HFFc6 (cell line): Measurements from ENCODE around the gene MAP7D3. TPM values are rescaled to one million over a fixed set of nuclear protein-coding genes. Genes with fewer than 3 reads are reported as not detected.
A peak's percentile ranks its signal among the peaks of the same experiment; 100 is the strongest.

Source experiments
- DNase-seq: peaks from one replicate; pipeline ENCODE4 v3.0.0-alpha.2; 2018
- H3K27ac Mint-ChIP-seq: 2 replicates; pipeline ENCODE4 v1.8.0; 2020; ENCODE audit warnings: mild to moderate bottlenecking, mixed read lengths
- H3K27me3 Mint-ChIP-seq: 2 replicates; pipeline ENCODE4 v1.8.0; 2021; ENCODE audit warnings: mild to moderate bottlenecking, moderate library complexity, mixed read lengths; ENCODE audit not compliant: insufficient read depth
- H3K36me3 Mint-ChIP-seq: 2 replicates; pipeline ENCODE4 v1.8.0; 2021; ENCODE audit warnings: low read depth, mixed read lengths
- H3K4me1 Mint-ChIP-seq: 2 replicates; pipeline ENCODE4 v1.8.0; 2020; ENCODE audit warnings: low read depth, mixed read lengths
- H3K4me3 Mint-ChIP-seq: 2 replicates; pipeline ENCODE4 v1.8.0; 2020; ENCODE audit warnings: mild to moderate bottlenecking, moderate library complexity, mixed read lengths
- H3K9me3 Mint-ChIP-seq: 2 replicates; pipeline ENCODE4 v1.8.0; 2020; ENCODE audit warnings: mild to moderate bottlenecking, mixed read lengths
- total RNA-seq, 6 experiments: library from RNA; stranded (reverse); fragmentation: NEBNext Ultra II Directional; extraction: Animal tissue kit (Norgen Biotek cat#: 25700); gene quantifications; 2 replicates in 1 of 6; 3 replicates in 5 of 6; pipeline ENCODE4 v1.2.3, GENCODE V29; 2021
- TF ChIP-seq, protein P1 (sequence below): fragments of 200-600 bp; sonication (generic); IDR thresholded peaks from 2 replicates; pipeline ENCODE4 v1.5.0; 2021; ENCODE audit warnings: antibody characterized with exemption, mild to moderate bottlenecking

MAP7D3 gene
- total RNA-seq, 6 experiments from 2014 or later = 26.9 to 30.5 (median 28.7) TPM

DNA sequence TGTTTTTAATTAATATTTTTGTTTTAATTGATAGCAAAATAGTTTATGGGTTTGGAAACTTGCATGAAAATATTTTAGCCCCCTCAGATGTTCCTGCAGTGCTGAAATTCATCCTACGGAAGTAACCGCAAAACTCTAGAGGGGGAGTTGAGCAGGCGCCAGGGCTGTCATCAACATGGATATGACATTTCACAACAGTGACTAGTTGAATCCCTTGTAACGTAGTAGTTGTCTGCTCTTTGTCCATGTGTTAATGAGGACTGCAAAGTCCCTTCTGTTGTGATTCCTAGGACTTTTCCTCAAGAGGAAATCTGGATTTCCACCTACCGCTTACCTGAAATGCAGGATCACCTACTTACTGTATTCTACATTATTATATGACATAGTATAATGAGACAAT, 40.4 kb downstream of the MAP7D3 start:
- Mint-ChIP-seq H3K9me3 (no peaks in the 10 kb centered on the region), H3K4me1 (peaks cover 57% of the 10 kb centered on the region), H3K27me3 (peaks cover 2% of the 10 kb centered on the region), H3K4me3 (no peak overlapping the region), H3K36me3 (peaks cover 17% of the 10 kb centered on the region), H3K27ac (no peak overlapping the region)
- TF ChIP-seq, protein P1, sequence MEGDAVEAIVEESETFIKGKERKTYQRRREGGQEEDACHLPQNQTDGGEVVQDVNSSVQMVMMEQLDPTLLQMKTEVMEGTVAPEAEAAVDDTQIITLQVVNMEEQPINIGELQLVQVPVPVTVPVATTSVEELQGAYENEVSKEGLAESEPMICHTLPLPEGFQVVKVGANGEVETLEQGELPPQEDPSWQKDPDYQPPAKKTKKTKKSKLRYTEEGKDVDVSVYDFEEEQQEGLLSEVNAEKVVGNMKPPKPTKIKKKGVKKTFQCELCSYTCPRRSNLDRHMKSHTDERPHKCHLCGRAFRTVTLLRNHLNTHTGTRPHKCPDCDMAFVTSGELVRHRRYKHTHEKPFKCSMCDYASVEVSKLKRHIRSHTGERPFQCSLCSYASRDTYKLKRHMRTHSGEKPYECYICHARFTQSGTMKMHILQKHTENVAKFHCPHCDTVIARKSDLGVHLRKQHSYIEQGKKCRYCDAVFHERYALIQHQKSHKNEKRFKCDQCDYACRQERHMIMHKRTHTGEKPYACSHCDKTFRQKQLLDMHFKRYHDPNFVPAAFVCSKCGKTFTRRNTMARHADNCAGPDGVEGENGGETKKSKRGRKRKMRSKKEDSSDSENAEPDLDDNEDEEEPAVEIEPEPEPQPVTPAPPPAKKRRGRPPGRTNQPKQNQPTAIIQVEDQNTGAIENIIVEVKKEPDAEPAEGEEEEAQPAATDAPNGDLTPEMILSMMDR = no peak
- no peak for DNase-seq

DNA sequence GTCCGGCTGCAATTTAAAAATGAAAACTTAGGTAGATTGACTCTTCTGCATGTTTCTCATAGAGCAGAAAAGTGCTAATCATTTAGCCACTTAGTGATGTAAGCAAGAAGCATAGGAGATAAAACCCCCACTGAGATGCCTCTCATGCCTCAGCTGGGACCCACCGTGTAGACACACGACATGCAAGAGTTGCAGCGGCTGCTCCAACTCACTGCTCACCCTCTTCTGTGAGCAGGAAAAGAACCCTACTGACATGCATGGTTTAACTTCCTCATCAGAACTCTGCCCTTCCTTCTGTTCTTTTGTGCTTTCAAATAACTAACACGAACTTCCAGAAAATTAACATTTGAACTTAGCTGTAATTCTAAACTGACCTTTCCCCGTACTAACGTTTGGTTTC, 41.0 kb downstream of the MAP7D3 start:
- no peak overlapping the region for H3K4me3 Mint-ChIP-seq
- H3K36me3 Mint-ChIP-seq = peaks cover 14% of the 10 kb centered on the region
- H3K9me3 Mint-ChIP-seq = no peaks in the 10 kb centered on the region
- TF ChIP-seq, protein P1 = no peak
- peaks cover 57% of the 10 kb centered on the region for H3K4me1 Mint-ChIP-seq
- H3K27ac Mint-ChIP-seq = peak overlapping the region; percentile 9; the same call in 1 of the 2 replicates
- no peak for DNase-seq
- H3K27me3 Mint-ChIP-seq = peaks cover 2% of the 10 kb centered on the region

DNA sequence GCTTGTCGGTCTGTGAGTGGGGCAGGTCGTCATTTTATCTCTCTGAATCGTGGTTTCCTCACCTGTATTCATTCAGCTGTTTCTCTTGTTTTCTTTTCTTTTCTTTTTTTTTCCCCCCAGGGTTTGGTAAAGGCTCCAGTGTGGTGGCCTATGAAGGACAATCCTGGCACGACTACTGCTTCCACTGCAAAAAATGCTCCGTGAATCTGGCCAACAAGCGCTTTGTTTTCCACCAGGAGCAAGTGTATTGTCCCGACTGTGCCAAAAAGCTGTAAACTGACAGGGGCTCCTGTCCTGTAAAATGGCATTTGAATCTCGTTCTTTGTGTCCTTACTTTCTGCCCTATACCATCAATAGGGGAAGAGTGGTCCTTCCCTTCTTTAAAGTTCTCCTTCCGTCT, 41.4 kb downstream of the MAP7D3 start:
- no peak for DNase-seq
- Mint-ChIP-seq H3K9me3 (no peaks in the 10 kb centered on the region), H3K4me3 (no peak overlapping the region), H3K27ac (peak overlapping the region; percentile 9; the same call in 1 of the 2 replicates), H3K27me3 (peaks cover 2% of the 10 kb centered on the region), H3K4me1 (peaks cover 57% of the 10 kb centered on the region), H3K36me3 (peaks cover 16% of the 10 kb centered on the region)
- TF ChIP-seq, protein P1 = no peak

DNA sequence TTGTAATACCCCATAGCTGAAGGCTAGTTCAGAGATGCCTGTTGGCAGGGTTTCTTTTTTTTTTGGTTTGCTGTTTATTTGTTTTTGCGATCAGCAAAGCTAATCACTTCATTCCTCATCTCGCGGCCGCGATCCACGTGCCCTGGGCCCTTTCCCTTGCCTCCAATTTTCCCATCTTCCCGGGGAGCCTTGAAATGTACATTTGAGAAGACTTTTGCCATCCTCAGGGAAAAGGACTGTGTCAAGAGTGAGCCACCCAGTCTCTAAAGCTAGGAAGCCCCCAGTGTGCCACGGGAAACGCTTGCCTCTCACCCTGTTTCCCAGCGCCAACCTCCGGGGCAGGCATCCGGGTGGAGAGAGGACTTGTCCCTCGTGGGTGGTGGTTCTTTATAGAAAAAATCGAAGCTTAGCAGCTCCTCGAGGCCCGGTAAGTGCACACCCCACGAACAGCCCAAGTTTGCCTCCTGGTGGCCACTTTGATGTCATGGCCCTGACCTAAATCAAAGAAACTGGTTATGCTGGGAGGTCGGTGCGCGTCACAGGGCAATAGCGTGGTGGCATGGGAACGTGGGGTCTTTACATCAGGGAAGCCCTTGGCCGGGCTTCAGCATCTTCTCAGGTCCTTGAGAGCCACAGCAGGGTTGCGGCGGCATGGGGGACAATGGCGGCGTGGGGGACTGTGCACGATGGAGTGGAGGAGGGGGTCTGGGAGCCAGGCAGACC, 42.0 kb downstream of the MAP7D3 start:
- H3K36me3 Mint-ChIP-seq = peaks cover 18% of the 10 kb centered on the region
- no peak overlapping the region for H3K4me3 Mint-ChIP-seq
- TF ChIP-seq, protein P1 = peak; percentile 74
- peaks cover 57% of the 10 kb centered on the region for H3K4me1 Mint-ChIP-seq
- DNase-seq = no peak
- no peaks in the 10 kb centered on the region for H3K9me3 Mint-ChIP-seq
- peaks cover 2% of the 10 kb centered on the region for H3K27me3 Mint-ChIP-seq
- H3K27ac Mint-ChIP-seq = peak overlapping the region; percentile 72

DNA sequence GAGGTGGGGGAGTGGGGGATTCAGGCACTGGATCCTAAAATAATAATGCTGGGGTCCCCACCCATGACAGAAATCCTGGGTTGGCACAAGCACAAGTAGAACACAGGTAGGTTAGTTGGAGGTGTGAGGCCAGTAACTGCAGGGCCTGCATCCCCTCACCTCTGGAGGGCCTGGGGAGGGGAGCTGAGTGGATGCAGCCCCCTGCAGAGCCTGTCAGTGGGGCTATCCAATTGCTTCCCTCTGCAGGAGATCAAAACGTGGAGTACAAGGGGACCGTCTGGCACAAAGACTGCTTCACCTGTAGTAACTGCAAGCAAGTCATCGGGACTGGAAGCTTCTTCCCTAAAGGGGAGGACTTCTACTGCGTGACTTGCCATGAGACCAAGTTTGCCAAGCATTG, 43.7 kb downstream of the MAP7D3 start:
- TF ChIP-seq, protein P1 = no peak
- Mint-ChIP-seq H3K27me3 (no peaks in the 10 kb centered on the region; the same call in 1 of the 2 replicates), H3K27ac (peak overlapping the region; percentile 29; the same call in 1 of the 2 replicates), H3K4me3 (no peak overlapping the region), H3K9me3 (no peaks in the 10 kb centered on the region), H3K36me3 (peaks cover 18% of the 10 kb centered on the region), H3K4me1 (peaks cover 54% of the 10 kb centered on the region)
- no peak for DNase-seq
